ENCODE data around the gene TIMM13. TPM values are rescaled to one million over a fixed set of nuclear protein-coding genes. Genes with fewer than 3 reads are reported as not detected.

The TIMM13 gene
- total and polyA plus RNA-seq, 2 donors (not counting 3 experiments of a cell fraction or from before 2014, with no cell fraction given) = 154 to 160 TPM

DNA sequence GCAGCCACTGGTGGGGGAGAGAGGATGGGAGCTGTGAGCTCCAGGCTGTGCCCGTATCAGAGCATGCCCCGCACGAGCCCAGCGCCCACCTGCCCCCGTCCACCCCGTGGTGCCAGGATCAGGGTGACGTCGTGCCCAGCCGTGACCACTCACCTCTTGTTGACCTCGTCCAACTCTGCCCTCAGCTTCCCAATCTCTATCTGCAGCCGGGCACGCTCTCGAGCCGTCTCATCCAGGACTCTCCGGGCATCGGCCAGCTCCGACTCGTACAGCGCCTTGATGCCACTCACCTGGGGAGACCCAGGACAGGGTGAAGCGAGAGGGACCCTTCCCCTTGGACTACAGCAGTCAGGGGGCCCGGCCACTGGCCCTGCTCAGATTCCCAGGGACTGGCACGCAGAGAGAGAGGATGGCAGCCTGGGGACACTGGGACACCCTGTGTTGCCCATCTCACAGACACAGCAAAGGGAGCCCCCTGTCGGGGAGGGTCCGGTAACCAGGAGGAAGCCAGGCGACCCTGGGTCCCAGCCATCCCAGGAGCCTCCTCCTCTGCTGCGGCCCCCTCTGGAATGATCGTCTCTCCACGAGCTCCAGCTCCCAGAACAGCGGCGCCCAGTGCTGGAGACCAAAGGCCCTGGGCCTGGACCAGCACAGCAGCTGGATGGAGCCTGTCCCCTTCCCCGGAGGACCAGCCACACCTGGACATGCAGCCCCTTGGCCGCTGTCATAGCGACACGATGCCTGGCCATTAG, 17.0 kb upstream of the TIMM13 start:
- Histone ChIP-seq H4K20me1 (replicated peaks; ENCODE audit: control insufficient read depth, extremely low read depth, insufficient read depth, low read length) (no peaks in the 10 kb centered on the region), H3K9ac (replicated peaks; ENCODE audit: extremely low read depth, insufficient read depth, low read length) (no peak overlapping the region), H3K4me2 (ENCODE audit: insufficient read depth, low read length) (no peak overlapping the region), H3K9me1 (replicated peaks; ENCODE audit: control insufficient read depth, extremely low read depth, insufficient read depth, low read length) (no peaks in the 10 kb centered on the region), H3K79me2 (ENCODE audit: control insufficient read depth, insufficient read depth, low read length) (peaks cover 78% of the 10 kb centered on the region), H3K4me3 (replicated peaks in 1 of 3; ENCODE audit: insufficient read depth in 1 of 3, low read depth in 1 of 3, low read length in 3 of 3) (no peak overlapping the region), H3K9me3 (replicated peaks; ENCODE audit: control insufficient read depth, insufficient read depth, low read length) (no peaks in the 10 kb centered on the region), H3K27me3 (ENCODE audit: control insufficient read depth in 2 of 2, insufficient read depth in 2 of 2, low read length in 2 of 2) (no peaks in the 10 kb centered on the region), H3K36me3 (ENCODE audit: control insufficient read depth in 2 of 2, extremely low read depth in 1 of 2, insufficient read depth in 2 of 2, low read length in 2 of 2) (peaks cover 0 to 16% of the 10 kb centered on the region in 2 experiments), H3K27ac (ENCODE audit: insufficient read depth, low read depth, low read length) (no peak overlapping the region), H2AFZ (ENCODE audit: low read depth, low read length) (no peak overlapping the region), H3K4me1 (ENCODE audit: control insufficient read depth, extremely low read depth, insufficient read depth, low read length) (no peaks in the 10 kb centered on the region)
- POLR2A ChIA-PET = no interaction called here
- DNase-seq (ENCODE audit: low read depth, low spot score) = no peak
- intact Hi-C loops (cut with micrococcal nuclease) = no loop called here
- dilution Hi-C loops (cut with MboI; ENCODE audit: extremely low pct_ligation_motif_present, low sequenced_read_pairs) = no loop called here
- CTCF ChIA-PET = interaction anchor here (1.0 to 1.2 kb wide), 2 partner anchors 12 to 16 kb away, joined by 3 to 7 read pairs; partner anchors contain the start of gene LMNB2
- no peak for FAIRE-seq
- TF ChIP-seq, protein P1, sequence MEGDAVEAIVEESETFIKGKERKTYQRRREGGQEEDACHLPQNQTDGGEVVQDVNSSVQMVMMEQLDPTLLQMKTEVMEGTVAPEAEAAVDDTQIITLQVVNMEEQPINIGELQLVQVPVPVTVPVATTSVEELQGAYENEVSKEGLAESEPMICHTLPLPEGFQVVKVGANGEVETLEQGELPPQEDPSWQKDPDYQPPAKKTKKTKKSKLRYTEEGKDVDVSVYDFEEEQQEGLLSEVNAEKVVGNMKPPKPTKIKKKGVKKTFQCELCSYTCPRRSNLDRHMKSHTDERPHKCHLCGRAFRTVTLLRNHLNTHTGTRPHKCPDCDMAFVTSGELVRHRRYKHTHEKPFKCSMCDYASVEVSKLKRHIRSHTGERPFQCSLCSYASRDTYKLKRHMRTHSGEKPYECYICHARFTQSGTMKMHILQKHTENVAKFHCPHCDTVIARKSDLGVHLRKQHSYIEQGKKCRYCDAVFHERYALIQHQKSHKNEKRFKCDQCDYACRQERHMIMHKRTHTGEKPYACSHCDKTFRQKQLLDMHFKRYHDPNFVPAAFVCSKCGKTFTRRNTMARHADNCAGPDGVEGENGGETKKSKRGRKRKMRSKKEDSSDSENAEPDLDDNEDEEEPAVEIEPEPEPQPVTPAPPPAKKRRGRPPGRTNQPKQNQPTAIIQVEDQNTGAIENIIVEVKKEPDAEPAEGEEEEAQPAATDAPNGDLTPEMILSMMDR (IDR thresholded peaks at IDR 0.05; ENCODE audit: extremely low read depth in 1 of 2, insufficient read depth in 1 of 2, low read depth in 1 of 2, low read length in 2 of 2) = no peak
- TF ChIP-seq POLR2AphosphoS5 (IDR thresholded peaks at IDR 0.05; ENCODE audit: insufficient read depth, low read depth, low read length) = no peak
- no peak for TF ChIP-seq FOS (IDR thresholded peaks at IDR 0.05; ENCODE audit: borderline replicate concordance, insufficient read depth, low read length)
- TF ChIP-seq POLR2A (IDR thresholded peaks at IDR 0.05; ENCODE audit: low read depth, low read length) = no peak
- no peak for TF ChIP-seq JUN (IDR thresholded peaks at IDR 0.05; ENCODE audit: borderline replicate concordance, insufficient read depth, insufficient read length, low read depth)
- TF ChIP-seq MYC (IDR thresholded peaks at IDR 0.05; ENCODE audit: low read depth, low read length) = no peak
- no peak for TF ChIP-seq EZH2 (IDR thresholded peaks at IDR 0.05; ENCODE audit: borderline replicate concordance, low read depth, low read length, severe bottlenecking)
- TF ChIP-seq, protein P2, sequence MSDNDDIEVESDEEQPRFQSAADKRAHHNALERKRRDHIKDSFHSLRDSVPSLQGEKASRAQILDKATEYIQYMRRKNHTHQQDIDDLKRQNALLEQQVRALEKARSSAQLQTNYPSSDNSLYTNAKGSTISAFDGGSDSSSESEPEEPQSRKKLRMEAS (IDR thresholded peaks at IDR 0.05; ENCODE audit: insufficient read depth, insufficient read length) = no peak
- no peak for TF ChIP-seq GATA2 (IDR thresholded peaks at IDR 0.05; ENCODE audit: insufficient read depth, insufficient read length, low read depth, low read length)
- BruUV-seq (replicated peaks) = no TSS peak

All from endothelial cell of umbilical vein (primary cell).